A673 (cell line): ENCODE measurements around the gene GPR156. TPM values are rescaled to one million over a fixed set of nuclear protein-coding genes. Genes with fewer than 3 reads are reported as not detected.

Experiments
- BruUV-seq: library from RNA; stranded (reverse); fragments of 400-500 nt; replicated peaks from 2 replicates; lab custom pipeline; 2021; lab: Mats Ljungman, UMichigan
- CTCF ChIA-PET: fragments of 300-600 bp; sonication (Branson Sonifier 250); formaldehyde crosslinking; loops from one replicate; lab custom pipeline; 2022; ENCODE audit warnings: antibody characterized with exemption; lab: Charles Lee
- POLR2A ChIA-PET: fragments of 300-600 bp; sonication (Branson Sonifier 250); formaldehyde crosslinking; loops from one replicate; lab custom pipeline; 2022; ENCODE audit warnings: antibody characterized with exemption; ENCODE audit not compliant: low non-redundant PET; lab: Charles Lee
- DNase-seq: peaks from one replicate; pipeline ENCODE4 v3.0.0-alpha.2; 2015; ENCODE audit warnings: low spot score
- H3K27ac ChIP-seq: fragments of 200-600 bp; sonication (generic); 2 replicates; pipeline ENCODE4 v1.5.1; 2016; ENCODE audit warnings: mixed run types, low read depth, mild to moderate bottlenecking, mixed read lengths, antibody characterized with exemption, low read length; ENCODE audit not compliant: poor library complexity, severe bottlenecking
- H3K27me3 ChIP-seq: fragments of 200-600 bp; sonication (generic); replicated peaks from 2 replicates; pipeline ENCODE4 v1.6.1; 2017; ENCODE audit warnings: mixed run types, low read depth, mild to moderate bottlenecking, mixed read lengths, antibody characterized with exemption, low read length; ENCODE audit not compliant: insufficient read depth, poor library complexity
- H3K36me3 ChIP-seq: fragments of 200-600 bp; sonication (generic); 2 replicates; pipeline ENCODE4 v1.6.1; 2016; ENCODE audit warnings: mixed run types, mild to moderate bottlenecking, mixed read lengths, antibody characterized with exemption, low read length; ENCODE audit not compliant: insufficient read depth, poor library complexity, severe bottlenecking
- H3K4me1 ChIP-seq: fragments of 200-600 bp; sonication (generic); 2 replicates; pipeline ENCODE4 v1.6.1; 2017; ENCODE audit warnings: mixed run types, mild to moderate bottlenecking, mixed read lengths, antibody characterized with exemption, low read length; ENCODE audit not compliant: insufficient read depth, poor library complexity, severe bottlenecking
- H3K4me3 ChIP-seq: fragments of 200-600 bp; sonication (generic); 2 replicates; pipeline ENCODE4 v1.5.1; 2016; ENCODE audit warnings: low read depth, mixed run types, mild to moderate bottlenecking, mixed read lengths, low read length; ENCODE audit not compliant: poor library complexity, severe bottlenecking
- H3K9me3 ChIP-seq: fragments of 200-600 bp; sonication (generic); 2 replicates; pipeline ENCODE4 v1.6.1; 2016; ENCODE audit warnings: mixed run types, low read depth, mild to moderate bottlenecking, mixed read lengths, antibody characterized with exemption, low read length; ENCODE audit not compliant: poor library complexity, severe bottlenecking
- EZH2 ChIP-seq: fragments of 200-600 bp; sonication (generic); IDR thresholded peaks from 2 replicates; pipeline ENCODE4 v1.6.1; 2017; ENCODE audit warnings: borderline replicate concordance, low read depth, mild to moderate bottlenecking, mixed read lengths, antibody characterized with exemption, low read length; ENCODE audit not compliant: poor library complexity, severe bottlenecking
- intact Hi-C: fragments of 100-400 bp; cut with micrococcal nuclease; formaldehyde crosslinking; loops from one replicate; pipeline ENCODE4 v1.10.0; 2022; ENCODE audit not compliant: unreplicated experiment
- total RNA-seq: library from RNA; stranded (reverse); gene quantifications from 2 replicates; pipeline ENCODE4 v1.2.3, GENCODE V29; 2021
- TF ChIP-seq, protein P1 (sequence below): fragments of 300-800, 200-600 bp; sonication (generic); conservative IDR thresholded peaks from 2 replicates; pipeline ENCODE4 v1.5.1; 2017; ENCODE audit warnings: low read depth, mild to moderate bottlenecking, antibody characterized with exemption, low read length, moderate library complexity, mixed read lengths

The GPR156 gene
- total RNA-seq, 1 experiment from 2014 or later = 0.62 TPM

DNA sequence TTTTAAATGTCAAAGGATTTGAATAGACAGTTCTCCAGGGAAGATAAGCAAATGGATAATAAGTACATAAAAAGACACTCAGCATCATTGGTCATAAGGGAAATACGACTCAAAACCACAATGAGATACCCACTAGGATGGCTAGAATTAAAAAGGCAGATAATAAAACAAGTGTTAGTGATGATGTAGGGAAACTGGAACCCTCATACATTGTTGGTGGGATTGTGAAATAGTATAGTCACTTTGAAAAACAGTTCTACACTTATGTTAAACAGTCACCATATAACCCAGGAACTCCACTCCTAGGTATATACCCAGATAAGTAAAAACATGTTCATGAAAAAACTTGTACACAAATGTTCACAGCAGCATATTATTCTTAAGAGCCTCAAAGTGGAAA, 72.5 kb downstream of the GPR156 start:
- no peak overlapping the region for H3K27ac ChIP-seq
- no TSS peak for BruUV-seq
- H3K4me1 ChIP-seq = peaks cover 37% of the 10 kb centered on the region
- POLR2A ChIA-PET = no interaction called here
- H3K4me3 ChIP-seq = no peak overlapping the region
- no peaks in the 10 kb centered on the region for H3K36me3 ChIP-seq
- TF ChIP-seq, protein P1, sequence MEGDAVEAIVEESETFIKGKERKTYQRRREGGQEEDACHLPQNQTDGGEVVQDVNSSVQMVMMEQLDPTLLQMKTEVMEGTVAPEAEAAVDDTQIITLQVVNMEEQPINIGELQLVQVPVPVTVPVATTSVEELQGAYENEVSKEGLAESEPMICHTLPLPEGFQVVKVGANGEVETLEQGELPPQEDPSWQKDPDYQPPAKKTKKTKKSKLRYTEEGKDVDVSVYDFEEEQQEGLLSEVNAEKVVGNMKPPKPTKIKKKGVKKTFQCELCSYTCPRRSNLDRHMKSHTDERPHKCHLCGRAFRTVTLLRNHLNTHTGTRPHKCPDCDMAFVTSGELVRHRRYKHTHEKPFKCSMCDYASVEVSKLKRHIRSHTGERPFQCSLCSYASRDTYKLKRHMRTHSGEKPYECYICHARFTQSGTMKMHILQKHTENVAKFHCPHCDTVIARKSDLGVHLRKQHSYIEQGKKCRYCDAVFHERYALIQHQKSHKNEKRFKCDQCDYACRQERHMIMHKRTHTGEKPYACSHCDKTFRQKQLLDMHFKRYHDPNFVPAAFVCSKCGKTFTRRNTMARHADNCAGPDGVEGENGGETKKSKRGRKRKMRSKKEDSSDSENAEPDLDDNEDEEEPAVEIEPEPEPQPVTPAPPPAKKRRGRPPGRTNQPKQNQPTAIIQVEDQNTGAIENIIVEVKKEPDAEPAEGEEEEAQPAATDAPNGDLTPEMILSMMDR = no peak
- no peak for TF ChIP-seq EZH2
- no peak for DNase-seq
- CTCF ChIA-PET = no interaction called here
- intact Hi-C loops = no loop called here
- H3K9me3 ChIP-seq = no peaks in the 10 kb centered on the region
- no peaks in the 10 kb centered on the region for H3K27me3 ChIP-seq

GRCh38 chr3:120209425-120209824, 75.6 kb downstream of the GPR156 start:
- TF ChIP-seq, protein P1 = no peak
- no peak for TF ChIP-seq EZH2
- Histone ChIP-seq H3K9me3 (no peaks in the 10 kb centered on the region), H3K27me3 (no peaks in the 10 kb centered on the region), H3K36me3 (no peaks in the 10 kb centered on the region), H3K27ac (no peak overlapping the region), H3K4me3 (no peak overlapping the region), H3K4me1 (peaks cover 28% of the 10 kb centered on the region)
- BruUV-seq = no TSS peak
- ChIA-PET CTCF (no interaction called here), POLR2A (no interaction called here)
- DNase-seq = no peak
- intact Hi-C loops = no loop called here

DNA sequence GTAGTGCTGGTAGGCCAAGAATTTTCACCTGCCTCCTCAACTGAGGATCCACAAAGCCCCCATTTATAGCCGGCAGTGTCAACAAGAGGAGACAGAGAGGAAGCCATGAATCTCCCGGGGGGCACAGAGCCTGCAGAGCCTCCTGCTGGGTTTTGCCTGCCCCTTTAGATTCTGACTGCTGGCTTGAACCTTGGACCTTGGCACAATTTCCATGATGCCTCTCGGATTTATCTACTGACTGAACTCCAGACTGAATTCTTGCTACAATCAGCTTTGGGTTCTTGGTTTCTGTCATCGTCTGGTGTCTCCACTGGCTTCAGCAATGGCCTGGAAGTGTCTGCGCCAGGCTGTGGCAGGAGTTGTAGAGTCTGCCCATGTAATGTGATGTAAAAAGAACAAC, 80.7 kb downstream of the GPR156 start:
- TF ChIP-seq, protein P1 = no peak
- TF ChIP-seq EZH2 = no peak
- no peaks in the 10 kb centered on the region for H3K27me3 ChIP-seq
- no peak for DNase-seq
- no peak overlapping the region for H3K27ac ChIP-seq
- peaks cover 27% of the 10 kb centered on the region for H3K4me1 ChIP-seq
- H3K9me3 ChIP-seq = no peaks in the 10 kb centered on the region
- intact Hi-C loops = no loop called here
- H3K36me3 ChIP-seq = no peaks in the 10 kb centered on the region
- POLR2A ChIA-PET = no interaction called here
- CTCF ChIA-PET = no interaction called here
- BruUV-seq = no TSS peak
- H3K4me3 ChIP-seq = no peak overlapping the region
